Measurements from ENCODE around the gene MTERF4.
"Not testable (repeated sequence)": the region's sequence is repeated elsewhere in the genome, so short reads cannot be mapped to it uniquely, and the experiment has no call there.

Gene MTERF4

DNA sequence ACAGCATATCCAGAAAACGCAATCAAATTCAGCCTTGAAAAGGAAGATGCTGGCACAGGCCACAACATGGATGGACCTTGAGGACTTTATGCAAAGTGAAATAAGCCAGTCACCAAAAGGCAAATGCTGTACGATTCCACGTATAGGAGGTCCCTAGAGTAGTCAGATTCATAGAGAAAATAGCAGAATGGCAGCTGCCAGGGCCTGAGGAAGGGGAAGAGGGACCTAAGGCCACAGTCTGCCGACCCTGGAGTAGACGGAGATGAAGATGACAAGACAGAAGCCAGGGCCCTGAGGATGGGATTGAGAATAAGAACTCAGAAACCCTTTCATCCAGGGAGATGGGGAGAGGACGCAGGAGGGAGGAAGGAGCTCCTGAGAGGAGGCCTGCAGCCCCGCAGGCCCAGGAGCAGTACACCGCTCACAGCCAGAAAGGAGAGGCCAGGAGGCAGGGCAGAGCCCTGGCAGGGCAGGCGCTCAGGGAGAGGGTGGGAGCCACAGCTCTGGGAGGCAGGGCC lies 8.1 kb upstream of the MTERF4 start:
- H3K27ac ChIP-seq, result no peak overlapping the region
- TF ChIP-seq ZFX (IDR thresholded peaks at IDR 0.05), result no peak
- TF ChIP-seq, protein P1, sequence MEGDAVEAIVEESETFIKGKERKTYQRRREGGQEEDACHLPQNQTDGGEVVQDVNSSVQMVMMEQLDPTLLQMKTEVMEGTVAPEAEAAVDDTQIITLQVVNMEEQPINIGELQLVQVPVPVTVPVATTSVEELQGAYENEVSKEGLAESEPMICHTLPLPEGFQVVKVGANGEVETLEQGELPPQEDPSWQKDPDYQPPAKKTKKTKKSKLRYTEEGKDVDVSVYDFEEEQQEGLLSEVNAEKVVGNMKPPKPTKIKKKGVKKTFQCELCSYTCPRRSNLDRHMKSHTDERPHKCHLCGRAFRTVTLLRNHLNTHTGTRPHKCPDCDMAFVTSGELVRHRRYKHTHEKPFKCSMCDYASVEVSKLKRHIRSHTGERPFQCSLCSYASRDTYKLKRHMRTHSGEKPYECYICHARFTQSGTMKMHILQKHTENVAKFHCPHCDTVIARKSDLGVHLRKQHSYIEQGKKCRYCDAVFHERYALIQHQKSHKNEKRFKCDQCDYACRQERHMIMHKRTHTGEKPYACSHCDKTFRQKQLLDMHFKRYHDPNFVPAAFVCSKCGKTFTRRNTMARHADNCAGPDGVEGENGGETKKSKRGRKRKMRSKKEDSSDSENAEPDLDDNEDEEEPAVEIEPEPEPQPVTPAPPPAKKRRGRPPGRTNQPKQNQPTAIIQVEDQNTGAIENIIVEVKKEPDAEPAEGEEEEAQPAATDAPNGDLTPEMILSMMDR (conservative IDR thresholded peaks at IDR 0.05), result no peak

DNA sequence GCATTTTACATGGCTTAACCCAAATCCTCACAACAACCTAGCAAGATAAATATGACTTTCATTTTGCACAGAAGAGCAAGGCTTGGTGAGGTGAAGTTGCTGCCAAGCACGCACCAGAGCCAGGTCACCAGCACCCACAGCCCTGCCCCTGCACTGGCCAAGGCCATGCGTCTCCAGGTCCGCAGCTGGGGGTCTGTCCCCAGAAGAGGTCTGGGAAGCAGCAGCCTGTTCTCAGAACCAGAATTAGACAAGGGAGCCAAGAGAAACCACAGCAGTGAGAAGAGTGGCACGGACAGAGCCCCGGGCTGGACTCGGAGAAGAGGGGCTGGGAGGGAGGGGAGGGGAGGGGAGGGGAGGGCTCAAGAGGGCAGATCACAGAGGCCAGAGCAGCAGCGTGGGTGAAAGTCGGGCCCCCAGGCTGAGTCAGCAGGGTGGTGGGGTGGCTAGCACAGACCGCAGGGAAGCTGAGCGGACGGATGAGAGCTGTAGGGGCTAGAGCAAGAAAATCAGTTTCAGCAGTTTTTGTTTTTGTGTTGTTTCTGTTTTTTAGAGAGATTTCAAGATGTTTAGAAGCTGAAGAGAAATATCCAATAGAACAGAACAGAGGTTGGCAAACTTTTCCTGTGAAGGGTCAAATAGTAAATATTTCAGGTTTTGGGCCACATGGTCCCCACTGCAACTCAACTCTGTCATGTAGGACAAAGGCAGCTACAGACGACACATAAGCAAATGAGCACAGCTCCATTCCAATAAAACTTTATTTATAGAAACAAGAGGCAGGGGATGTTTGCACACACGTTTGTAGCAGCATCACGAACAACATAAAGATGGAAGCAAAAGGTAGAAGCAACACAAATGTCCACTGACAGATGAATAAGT lies 7.4 kb upstream of the MTERF4 start:
- TF ChIP-seq, protein P1 (conservative IDR thresholded peaks at IDR 0.05), result no peak
- no peak for TF ChIP-seq ZFX (IDR thresholded peaks at IDR 0.05)
- H3K27ac ChIP-seq, result no peak overlapping the region

DNA sequence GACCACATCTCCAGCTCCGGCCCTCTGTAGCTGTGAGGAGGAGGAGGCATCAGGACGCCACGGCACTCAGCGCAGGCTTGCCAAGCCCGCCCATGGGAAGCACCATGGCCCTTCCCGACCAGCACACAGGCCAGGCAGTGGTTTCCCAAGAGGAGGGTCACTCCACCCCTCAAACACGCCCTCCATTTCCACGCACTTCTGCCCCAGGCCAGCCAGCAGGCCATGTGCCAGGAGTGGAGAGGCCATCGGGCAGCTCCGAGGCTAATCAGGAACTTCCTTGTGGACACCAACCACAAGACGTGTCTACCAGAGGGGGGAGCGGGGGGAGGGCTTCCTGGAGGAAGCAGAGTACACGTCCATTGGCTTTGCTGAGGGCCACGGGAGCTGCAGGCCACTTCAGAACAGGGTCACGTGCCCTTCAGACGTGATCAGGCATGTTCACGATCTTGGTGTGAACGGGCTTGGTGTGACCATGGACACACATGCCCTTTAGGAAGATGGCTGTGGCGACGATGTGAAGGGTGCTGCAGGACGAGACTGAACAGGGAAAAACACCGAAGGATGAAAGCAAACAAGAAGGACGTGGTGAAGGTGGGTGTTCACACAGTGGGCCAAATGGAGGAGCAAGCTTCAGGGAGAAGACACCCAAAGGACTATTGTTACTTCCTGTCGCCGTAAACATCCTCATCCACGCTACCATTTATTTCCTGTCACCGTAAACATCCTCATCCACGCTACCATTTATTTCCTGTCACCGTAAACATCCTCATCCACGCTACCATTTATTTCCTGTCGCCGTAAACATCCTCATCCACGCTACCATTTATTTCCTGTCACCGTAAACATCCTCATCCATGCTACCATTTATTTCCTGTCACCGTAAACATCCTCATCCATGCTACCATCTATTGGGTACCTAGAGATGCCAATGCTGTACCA lies 6.5 kb upstream of the MTERF4 start:
- H3K27ac ChIP-seq, result no peak overlapping the region
- TF ChIP-seq, protein P1 (conservative IDR thresholded peaks at IDR 0.05), result no peak
- TF ChIP-seq ZFX (IDR thresholded peaks at IDR 0.05), result no peak

DNA sequence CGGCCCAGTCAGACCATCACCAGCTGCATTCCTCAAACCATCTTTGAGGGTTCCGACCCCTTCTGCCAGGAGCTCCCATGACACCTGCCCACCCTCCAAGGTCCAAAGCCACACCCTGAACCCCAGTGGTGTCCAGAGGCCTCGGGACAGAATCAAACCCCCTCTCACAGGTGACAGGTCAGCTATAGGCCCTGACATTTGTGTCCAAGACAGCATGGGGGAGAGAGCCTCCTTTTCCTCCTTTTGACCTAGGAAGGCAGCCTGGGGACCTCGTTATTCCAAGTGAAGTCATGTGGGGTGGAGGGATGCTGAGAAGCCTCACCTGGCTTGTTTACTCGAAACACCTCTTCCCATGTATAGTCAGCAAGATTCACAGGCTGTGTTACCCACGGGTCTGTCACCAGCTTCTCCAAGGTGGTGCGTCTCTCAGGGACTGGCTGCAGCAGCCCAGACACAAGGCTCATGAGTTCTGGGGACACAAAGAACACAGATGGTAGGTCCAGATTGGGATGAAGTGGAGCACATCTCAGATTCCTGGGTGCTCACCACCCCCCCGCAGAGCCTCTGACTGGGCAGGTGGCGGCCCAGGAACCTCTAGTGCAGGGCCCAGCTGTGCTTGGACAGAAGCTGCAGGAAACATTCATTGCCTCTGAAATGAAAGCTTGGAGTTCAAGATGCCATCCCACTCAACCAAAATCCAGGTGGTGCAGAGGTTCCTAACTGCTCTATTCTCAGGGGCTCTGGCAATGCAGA lies 5.1 kb upstream of the MTERF4 start:
- no peak for TF ChIP-seq ZFX (IDR thresholded peaks at IDR 0.05)
- TF ChIP-seq, protein P1 (conservative IDR thresholded peaks at IDR 0.05), result no peak
- H3K27ac ChIP-seq, result no peak overlapping the region

DNA sequence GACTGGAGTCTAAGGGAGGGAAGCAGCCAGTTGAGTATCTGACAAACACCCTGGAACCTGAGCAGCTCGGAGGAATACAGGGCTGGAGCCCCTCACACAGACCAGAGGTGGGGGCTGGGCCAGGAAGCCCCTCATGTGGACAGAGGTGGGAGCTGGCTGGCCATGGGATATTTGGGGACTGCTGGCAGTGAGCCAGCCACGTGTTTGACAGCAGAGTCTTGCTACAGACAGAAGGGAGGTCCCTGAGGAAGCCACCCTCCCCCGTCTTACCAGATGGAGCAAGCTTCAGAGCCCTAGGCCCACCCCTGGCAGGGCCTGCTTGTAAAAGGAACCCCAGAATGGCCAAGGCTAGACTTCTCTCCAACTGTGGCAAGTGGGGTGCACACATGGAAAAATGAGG lies 3.6 kb upstream of the MTERF4 start:
- TF ChIP-seq, protein P1 (conservative IDR thresholded peaks at IDR 0.05), result no peak
- TF ChIP-seq ZFX (IDR thresholded peaks at IDR 0.05), result no peak
- no peak overlapping the region for H3K27ac ChIP-seq

DNA sequence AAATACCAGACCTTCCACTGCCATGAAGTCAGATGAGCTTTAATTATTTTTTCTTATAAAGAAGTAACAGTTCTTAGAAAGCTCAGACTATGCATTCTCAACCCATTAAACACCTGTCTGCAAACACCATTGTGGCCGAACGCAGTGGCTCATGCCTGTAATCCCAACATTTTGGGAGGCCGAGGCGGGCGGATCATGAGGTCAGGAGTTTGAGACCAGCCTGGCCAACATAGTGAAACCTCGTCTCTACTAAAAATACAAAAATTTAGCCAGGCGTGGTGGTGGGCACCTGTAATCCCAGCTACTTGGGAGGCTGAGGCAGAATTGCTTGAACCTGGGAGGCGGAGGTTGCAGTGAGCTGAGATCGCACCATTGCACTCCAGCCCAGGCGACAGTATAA lies 2.5 kb upstream of the MTERF4 start:
- H3K27ac ChIP-seq, result not testable (repeated sequence)

DNA sequence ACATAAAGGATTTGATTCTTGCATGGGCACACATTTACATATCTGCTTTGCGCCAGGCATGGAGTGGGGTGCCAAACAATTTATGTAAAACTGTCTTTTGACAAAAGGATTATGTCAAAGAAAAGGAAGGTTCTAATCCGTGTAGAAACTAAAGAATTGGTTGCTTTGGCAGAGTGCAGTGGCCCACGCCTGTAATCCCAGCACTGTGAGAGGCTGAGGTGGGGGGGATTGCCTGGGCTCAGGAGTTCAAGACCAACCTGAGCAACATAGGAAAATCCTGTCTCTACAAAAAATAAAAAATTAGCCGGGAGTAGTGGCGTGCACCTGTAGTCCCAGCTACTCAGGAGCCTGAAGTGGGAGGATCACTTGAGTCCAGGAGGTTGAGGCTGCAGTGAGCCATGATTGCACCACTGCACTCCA lies 1.1 kb upstream of the MTERF4 start:
- H3K27ac ChIP-seq, result peak overlapping the region; percentile 92
- no peak for TF ChIP-seq ZFX (IDR thresholded peaks at IDR 0.05)

Data from C4-2B (cell line).